Activated naive CD8-positive, alpha-beta T cell treated with anti-CD3 and anti-CD28 coated beads, Interleukin-2, amount 10 ng/mL, durations not matched to agents 7 days and 5 days (primary cell): Measurements from ENCODE around the gene AMMECR1. TPM values are rescaled to one million over a fixed set of nuclear protein-coding genes. Genes with fewer than 3 reads are reported as not detected.
"Not testable (repeated sequence)": the region's sequence is repeated elsewhere in the genome, so short reads cannot be mapped to it uniquely, and the experiment has no call there.

Experiments used
- ATAC-seq: fragments of 150-1000 bp; cut with Tn5 transposase; one replicate; pipeline ENCODE4 v1.10.0; 2021; ENCODE audit warnings: low read depth, moderate library complexity
- POLR2A ChIA-PET: fragments of 350-600 bp; sonication (Branson Sonifier 250); formaldehyde crosslinking; loops from one replicate; lab custom pipeline; 2021; ENCODE audit warnings: antibody characterized with exemption; lab: Charles Lee
- DNase-seq: peaks from one replicate; pipeline ENCODE4 v3.0.0; 2021
- H3K27ac Mint-ChIP-seq: one replicate; pipeline ENCODE4 v1.8.0; 2022; ENCODE audit warnings: mild to moderate bottlenecking, mixed read lengths
- H3K27me3 Mint-ChIP-seq: one replicate; pipeline ENCODE4 v1.8.0; 2022; ENCODE audit warnings: mild to moderate bottlenecking, moderate library complexity, mixed read lengths
- H3K36me3 Mint-ChIP-seq: one replicate; pipeline ENCODE4 v1.8.0; 2021; ENCODE audit warnings: mild to moderate bottlenecking, mixed read lengths
- H3K4me1 Mint-ChIP-seq: one replicate; pipeline ENCODE4 v1.8.0; 2021; ENCODE audit warnings: mixed read lengths
- H3K4me3 Mint-ChIP-seq: one replicate; pipeline ENCODE4 v1.8.0; 2022; ENCODE audit warnings: mild to moderate bottlenecking, moderate library complexity, mixed read lengths
- H3K9me3 Mint-ChIP-seq: one replicate; pipeline ENCODE4 v1.8.0; 2021; ENCODE audit warnings: mixed read lengths
- total RNA-seq, 2 experiments: library from RNA; stranded (reverse); gene quantifications; one replicate each; pipeline ENCODE4 v1.2.3, GENCODE V29; 2021

The AMMECR1 gene
- total RNA-seq, 2 experiments from 2014 or later: 10.2 to 10.8 TPM

- DNase-seq (no peak), ATAC-seq (no peak)
- Mint-ChIP-seq H3K4me3 (no peak overlapping the region), H3K36me3 (no peaks in the 10 kb centered on the region), H3K27ac (no peak overlapping the region), H3K9me3 (no peaks in the 10 kb centered on the region), H3K27me3 (no peaks in the 10 kb centered on the region), H3K4me1 (peaks cover 12% of the 10 kb centered on the region)
- POLR2A ChIA-PET: no interaction called here
Observed at GRCh38 chrX:110159865-110160264, 158.0 kb downstream of the AMMECR1 start.

- POLR2A ChIA-PET: no interaction called here
- DNase-seq (no peak), ATAC-seq (no peak)
- Mint-ChIP-seq H3K27ac (no peak overlapping the region), H3K4me3 (no peak overlapping the region), H3K36me3 (no peaks in the 10 kb centered on the region), H3K9me3 (no peaks in the 10 kb centered on the region), H3K4me1 (peaks cover 12% of the 10 kb centered on the region), H3K27me3 (no peaks in the 10 kb centered on the region)
Observed at GRCh38 chrX:110159235-110159634, 158.7 kb downstream of the AMMECR1 start.

GRCh38 chrX:110157444-110157843, 160.4 kb downstream of the AMMECR1 start:
- Mint-ChIP-seq H3K4me3 (no peak overlapping the region), H3K36me3 (no peaks in the 10 kb centered on the region), H3K4me1 (peaks cover 12% of the 10 kb centered on the region), H3K27ac (no peak overlapping the region), H3K9me3 (no peaks in the 10 kb centered on the region), H3K27me3 (no peaks in the 10 kb centered on the region)
- POLR2A ChIA-PET: no interaction called here
- no peak for ATAC-seq
- DNase-seq: no peak

GRCh38 chrX:110156167-110156754, 161.6 kb downstream of the AMMECR1 start:
- Mint-ChIP-seq H3K4me3 (no peak overlapping the region), H3K4me1 (peaks cover 12% of the 10 kb centered on the region), H3K27ac (no peak overlapping the region), H3K36me3 (no peaks in the 10 kb centered on the region), H3K9me3 (no peaks in the 10 kb centered on the region), H3K27me3 (no peaks in the 10 kb centered on the region)
- DNase-seq (no peak), ATAC-seq (no peak)
- POLR2A ChIA-PET: no interaction called here

GRCh38 chrX:110155759-110156158, 162.1 kb downstream of the AMMECR1 start:
- no peaks in the 10 kb centered on the region for H3K9me3 Mint-ChIP-seq
- no peak overlapping the region for H3K4me3 Mint-ChIP-seq
- DNase-seq: no peak
- peaks cover 12% of the 10 kb centered on the region for H3K4me1 Mint-ChIP-seq
- no peak for ATAC-seq
- POLR2A ChIA-PET: no interaction called here
- H3K36me3 Mint-ChIP-seq: no peaks in the 10 kb centered on the region
- H3K27me3 Mint-ChIP-seq: no peaks in the 10 kb centered on the region
- no peak overlapping the region for H3K27ac Mint-ChIP-seq

- H3K4me1 Mint-ChIP-seq, DNase-seq, H3K27me3 Mint-ChIP-seq, H3K27ac Mint-ChIP-seq, H3K36me3 Mint-ChIP-seq, H3K9me3 Mint-ChIP-seq, ATAC-seq, POLR2A ChIA-PET, H3K4me3 Mint-ChIP-seq: not testable (repeated sequence)
Observed at GRCh38 chrX:110154328-110154727, 163.6 kb downstream of the AMMECR1 start.

GRCh38 chrX:110153896-110154295, 164.0 kb downstream of the AMMECR1 start:
- peaks cover 1% of the 10 kb centered on the region for H3K36me3 Mint-ChIP-seq
- POLR2A ChIA-PET: no interaction called here
- no peak overlapping the region for H3K27ac Mint-ChIP-seq
- no peak overlapping the region for H3K4me3 Mint-ChIP-seq
- no peaks in the 10 kb centered on the region for H3K9me3 Mint-ChIP-seq
- ATAC-seq: no peak
- no peak for DNase-seq
- H3K4me1 Mint-ChIP-seq: peaks cover 3% of the 10 kb centered on the region
- no peaks in the 10 kb centered on the region for H3K27me3 Mint-ChIP-seq

GRCh38 chrX:110153244-110153643, 164.6 kb downstream of the AMMECR1 start:
- no peaks in the 10 kb centered on the region for H3K27me3 Mint-ChIP-seq
- ATAC-seq (no peak), DNase-seq (no peak)
- H3K27ac Mint-ChIP-seq: no peak overlapping the region
- H3K9me3 Mint-ChIP-seq: no peaks in the 10 kb centered on the region
- POLR2A ChIA-PET: no interaction called here
- H3K36me3 Mint-ChIP-seq: peaks cover 1% of the 10 kb centered on the region
- peaks cover 3% of the 10 kb centered on the region for H3K4me1 Mint-ChIP-seq
- no peak overlapping the region for H3K4me3 Mint-ChIP-seq

GRCh38 chrX:110146521-110146920, 171.4 kb downstream of the AMMECR1 start:
- no peaks in the 10 kb centered on the region for H3K27me3 Mint-ChIP-seq
- no peaks in the 10 kb centered on the region for H3K9me3 Mint-ChIP-seq
- H3K27ac Mint-ChIP-seq: no peak overlapping the region
- POLR2A ChIA-PET: no interaction called here
- no peak overlapping the region for H3K4me3 Mint-ChIP-seq
- ATAC-seq (peak; percentile 52), DNase-seq (no peak)
- H3K4me1 Mint-ChIP-seq: peaks cover 3% of the 10 kb centered on the region
- H3K36me3 Mint-ChIP-seq: peaks cover 1% of the 10 kb centered on the region

- Mint-ChIP-seq H3K9me3 (no peaks in the 10 kb centered on the region), H3K4me1 (peaks cover 3% of the 10 kb centered on the region), H3K4me3 (no peak overlapping the region), H3K27ac (no peak overlapping the region), H3K27me3 (no peaks in the 10 kb centered on the region), H3K36me3 (peaks cover 1% of the 10 kb centered on the region)
- ATAC-seq (no peak), DNase-seq (no peak)
- POLR2A ChIA-PET: no interaction called here
Observed at GRCh38 chrX:110145854-110146253, 172.0 kb downstream of the AMMECR1 start.

- Mint-ChIP-seq H3K9me3 (no peaks in the 10 kb centered on the region), H3K4me3 (no peak overlapping the region), H3K27me3 (no peaks in the 10 kb centered on the region), H3K36me3 (peaks cover 1% of the 10 kb centered on the region), H3K27ac (no peak overlapping the region), H3K4me1 (peaks cover 3% of the 10 kb centered on the region)
- DNase-seq (no peak), ATAC-seq (no peak)
- POLR2A ChIA-PET: no interaction called here
Observed at GRCh38 chrX:110145311-110145710, 172.6 kb downstream of the AMMECR1 start.

Other genes starting within 250 kb of the AMMECR1 start
- gene RTL9, start 40.8 kb upstream of the AMMECR1 start, total RNA-seq: not detected